ENCODE measurements around the gene MADD. TPM values are rescaled to one million over a fixed set of nuclear protein-coding genes. Genes with fewer than 3 reads are reported as not detected.

MADD gene
- total RNA-seq, 1 experiment from 2014 or later: 41.0 TPM

GRCh38 chr11:47270331-47271271, 668 bp downstream of the MADD start:
- no peak overlapping the region for H3T11ph ChIP-seq (ENCODE audit: low read length)
- no peak overlapping the region for H3K18ac ChIP-seq (ENCODE audit: insufficient read length, low read depth, low read length)
- no peak overlapping the region for H2AFZ ChIP-seq (ENCODE audit: low read length)
- no peak overlapping the region for H2AK5ac ChIP-seq (ENCODE audit: insufficient read length, low read length)
- H4K91ac ChIP-seq (ENCODE audit: insufficient read length, low read depth, low read length): no peak overlapping the region
- peaks cover 13% of the 10 kb centered on the region for H3K23me2 ChIP-seq (ENCODE audit: insufficient read length, low read depth, low read length, poor library complexity, severe bottlenecking)
- Mint-ChIP-seq H3K36me3 (ENCODE audit: insufficient read depth in 1 of 3, low read depth in 3 of 3) (peaks cover 8 to 19% (median 10%) of the 10 kb centered on the region in 3 experiments; a peak in 6 of 7 replicates), H3K4me1 (peaks cover 38 to 40% of the 10 kb centered on the region in 2 experiments), H3K4me3 (peak overlapping the region; percentile 84 to 87), H3K27ac (no peak overlapping the region; a peak in 1 of 7 replicates), H3K27me3 (ENCODE audit: low read depth) (no peaks in the 10 kb centered on the region), H3K9me3 (no peaks in the 10 kb centered on the region)
- H3K23ac ChIP-seq (ENCODE audit: insufficient read length, low read depth, low read length): no peak overlapping the region
- peak overlapping the region; percentile 99 for H3K4me2 ChIP-seq (ENCODE audit: insufficient read depth, insufficient read length, low read length)
- no peak overlapping the region for H2BK120ac ChIP-seq (ENCODE audit: low read depth, low read length, poor library complexity, severe bottlenecking)
- no peak overlapping the region for H2BK15ac ChIP-seq (ENCODE audit: low read depth, low read length)
- peaks cover 12% of the 10 kb centered on the region; the same call in 1 of the 2 replicates for H3K79me2 ChIP-seq (ENCODE audit: insufficient read depth, low read length)
- no peak overlapping the region for H2BK20ac ChIP-seq (ENCODE audit: low read depth, low read length, poor library complexity, severe bottlenecking)
- no peak overlapping the region for H4K8ac ChIP-seq (replicated peaks; ENCODE audit: insufficient read length, low read depth, low read length)
- no peak overlapping the region for H4K5ac ChIP-seq (ENCODE audit: insufficient read length, low read depth, low read length)
- H3K27ac ChIP-seq (ENCODE audit: insufficient read length, low read depth, low read length): no peak overlapping the region
- no peaks in the 10 kb centered on the region for H3K79me1 ChIP-seq (ENCODE audit: insufficient read depth, low read depth, low read length, poor library complexity, severe bottlenecking)
- H2BK5ac ChIP-seq (ENCODE audit: insufficient read length, low read length): no peak overlapping the region
- WGBS (ENCODE audit: extremely low coverage, insufficient read length, low lambda C conversion rate): no CpG with 5 or more reads among the region's 34 CpGs
- H3K9ac ChIP-seq (ENCODE audit: extremely low read depth, insufficient read length, low read length): peak overlapping the region; percentile 63
- no peaks in the 10 kb centered on the region for H3K9me3 ChIP-seq (ENCODE audit: control insufficient read depth, low read depth, low read length)
- peaks cover 7% of the 10 kb centered on the region; the same call in 1 of the 2 replicates for H3K4me1 ChIP-seq (ENCODE audit: insufficient read depth, low read length)
- no peaks in the 10 kb centered on the region for H3K27me3 ChIP-seq (ENCODE audit: insufficient read depth, low read length)
- no peak for TF ChIP-seq CTCF (conservative IDR thresholded peaks at IDR 0.05)
- H2BK12ac ChIP-seq (ENCODE audit: insufficient read length, low read depth, low read length): no peak overlapping the region
- no peak overlapping the region for H3K4ac ChIP-seq (ENCODE audit: low read depth, low read length)
- no peak overlapping the region for H3K56ac ChIP-seq (ENCODE audit: insufficient read length, low read depth, low read length)
- no peak overlapping the region; the same call in 1 of the 2 replicates for H3K14ac ChIP-seq (ENCODE audit: insufficient read depth, low read length)
- no peaks in the 10 kb centered on the region for H4K20me1 ChIP-seq (ENCODE audit: control insufficient read depth, insufficient read depth, insufficient read length)
- DNase-seq: no peak
